Measurements from ENCODE around the gene FCGBP.
A peak's percentile ranks its signal among the peaks of the same experiment; 100 is the strongest.
"Not testable (repeated sequence)": the region's sequence is repeated elsewhere in the genome, so short reads cannot be mapped to it uniquely, and the experiment has no call there.

Gene FCGBP

DNA sequence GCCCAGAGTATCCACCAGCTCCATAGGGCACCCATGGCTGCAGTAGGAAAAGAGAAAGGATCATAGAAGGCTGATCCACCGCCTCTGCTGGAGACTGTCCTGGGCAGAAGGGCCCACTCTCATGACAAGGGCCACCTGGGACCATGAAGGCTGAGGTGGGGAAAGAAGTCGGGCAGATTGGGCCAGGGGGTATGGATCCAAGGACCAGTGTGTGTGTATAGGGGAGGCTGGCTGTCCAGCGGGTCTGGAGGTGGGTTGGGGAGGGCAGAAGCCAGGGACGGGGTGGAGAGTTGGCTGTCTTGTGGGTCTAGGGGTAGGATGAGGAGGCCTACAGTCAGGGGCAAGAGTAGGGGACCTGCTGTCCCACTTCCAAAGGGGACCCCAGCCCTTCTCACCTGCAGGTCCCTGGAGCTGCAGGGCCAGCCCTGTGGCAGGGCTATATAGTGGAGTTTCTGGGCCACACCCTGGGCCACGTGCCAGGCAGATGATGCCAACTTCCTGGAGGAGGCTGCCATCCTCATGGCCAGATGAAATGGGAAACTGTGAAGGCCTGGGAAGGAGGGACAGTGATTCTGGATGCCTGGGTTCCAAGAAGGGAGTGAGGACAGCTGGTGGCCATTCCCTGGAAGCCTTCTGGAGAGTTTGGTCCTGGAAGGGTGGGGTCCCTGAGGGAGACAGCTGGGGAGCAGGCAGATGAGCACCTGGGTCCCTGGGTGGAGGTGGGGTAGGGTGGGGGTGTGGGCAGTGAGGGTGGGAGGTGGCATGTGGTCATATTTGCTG is at the start of gene FCGBP:
TSS of gene FCGBP (minus strand) at position 51 of the 780 bp plus-strand sequence.
- no peak for DNase-seq (ENCODE audit: low read depth in 2 of 2)

GRCh38 chr19:39983695-39984300 is 49.4 kb upstream of the FCGBP start:
- no peak for DNase-seq (ENCODE audit: low read depth in 2 of 2)

- DNase-seq (ENCODE audit: low read depth in 2 of 2), result no peak
Observed at GRCh38 chr19:39982883-39983282, 48.4 kb upstream of the FCGBP start.

DNA sequence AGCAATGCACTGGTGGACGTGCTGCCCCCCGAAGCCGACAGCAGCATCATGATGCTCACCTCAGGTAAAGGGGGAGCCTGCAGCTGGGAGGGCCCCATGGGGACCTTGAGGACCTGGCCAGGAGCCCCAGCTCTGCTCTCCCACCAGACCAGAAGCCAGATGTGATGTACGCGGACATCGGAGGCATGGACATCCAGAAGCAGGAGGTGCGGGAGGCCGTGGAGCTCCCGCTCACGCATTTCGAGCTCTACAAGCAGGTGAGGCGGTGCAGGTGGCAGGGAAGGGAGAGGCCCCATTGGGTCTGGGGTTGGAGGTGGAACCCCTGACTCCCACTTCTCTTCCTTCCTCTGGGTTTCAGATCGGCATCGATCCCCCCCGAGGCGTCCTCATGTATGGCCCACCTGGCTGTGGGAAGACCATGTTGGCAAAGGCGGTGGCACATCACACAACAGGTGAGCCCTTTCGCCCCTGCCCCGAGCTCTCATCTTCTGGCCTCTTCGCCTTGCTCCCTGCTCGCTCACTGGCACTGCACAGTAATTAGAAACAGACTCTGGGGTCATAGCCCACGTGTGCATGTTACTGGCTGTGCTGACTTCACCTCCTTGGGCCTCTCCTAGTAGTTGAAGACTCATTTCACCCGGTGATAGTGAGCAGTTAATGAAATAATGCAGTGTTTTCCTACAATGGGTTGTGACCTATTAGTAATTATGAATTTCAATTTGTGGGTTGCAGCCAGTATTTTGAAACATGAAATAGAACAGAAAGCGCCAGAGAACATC is 40.1 kb upstream of the FCGBP start:
- DNase-seq (ENCODE audit: low read depth in 2 of 2), result no peak

- DNase-seq (ENCODE audit: low read depth in 2 of 2), result no peak
Observed at GRCh38 chr19:39971380-39972035, 37.1 kb upstream of the FCGBP start.

DNA sequence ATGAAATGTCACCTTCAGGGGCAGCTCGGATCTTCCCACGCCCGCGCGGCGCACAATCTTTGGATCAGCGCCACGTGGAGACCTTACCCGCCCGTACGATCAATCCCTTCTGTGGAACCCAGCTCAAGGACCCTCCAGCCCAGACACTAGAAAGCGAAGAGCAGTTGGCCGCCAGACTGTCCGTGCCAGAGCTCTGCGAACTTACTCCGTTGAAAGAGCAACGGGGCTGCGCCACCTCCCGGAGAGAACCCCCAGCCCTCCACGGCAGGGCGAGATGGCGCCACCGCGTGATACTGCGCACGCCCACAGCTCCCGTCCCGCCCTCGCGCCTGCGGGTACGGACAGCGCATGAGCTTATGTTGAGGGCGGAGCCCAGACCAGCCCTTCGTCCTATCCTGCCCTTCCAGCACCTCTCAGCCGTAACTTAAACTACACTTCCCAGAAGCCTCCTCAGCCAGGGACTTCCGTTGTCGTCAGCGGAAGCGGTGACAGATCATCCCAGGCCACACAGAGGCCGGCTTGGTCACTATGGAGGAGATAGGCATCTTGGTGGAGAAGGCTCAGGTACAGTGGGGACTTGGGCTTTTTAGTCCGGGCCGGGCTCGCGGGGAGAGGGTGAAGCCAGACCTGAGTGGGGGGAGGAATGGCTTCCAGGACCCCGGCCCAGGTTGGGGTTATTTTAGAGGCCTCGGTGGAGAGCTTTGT is 36.4 kb upstream of the FCGBP start, which contains the start of gene PSMC4:
TSS of gene PSMC4 (plus strand) at position 491 of the 705 bp plus-strand sequence. CDS start at position 529, 38 bp downstream.
- DNase-seq (ENCODE audit: low read depth in 2 of 2), result peak; percentile 97 to 98

DNA sequence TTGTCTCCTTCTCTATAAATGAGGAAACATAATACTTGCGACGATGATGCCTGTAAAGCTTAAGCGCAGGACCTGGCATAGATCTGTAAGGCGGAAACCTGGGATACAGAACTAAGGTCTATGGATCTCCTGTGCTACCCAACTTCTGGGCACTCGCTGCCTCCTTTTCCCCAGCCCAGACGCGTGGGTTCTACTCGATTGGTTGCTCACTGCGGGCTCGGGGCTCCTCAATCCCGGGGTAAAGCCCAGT is 35.9 kb upstream of the FCGBP start:
- DNase-seq (ENCODE audit: low read depth in 2 of 2), result no peak

DNA sequence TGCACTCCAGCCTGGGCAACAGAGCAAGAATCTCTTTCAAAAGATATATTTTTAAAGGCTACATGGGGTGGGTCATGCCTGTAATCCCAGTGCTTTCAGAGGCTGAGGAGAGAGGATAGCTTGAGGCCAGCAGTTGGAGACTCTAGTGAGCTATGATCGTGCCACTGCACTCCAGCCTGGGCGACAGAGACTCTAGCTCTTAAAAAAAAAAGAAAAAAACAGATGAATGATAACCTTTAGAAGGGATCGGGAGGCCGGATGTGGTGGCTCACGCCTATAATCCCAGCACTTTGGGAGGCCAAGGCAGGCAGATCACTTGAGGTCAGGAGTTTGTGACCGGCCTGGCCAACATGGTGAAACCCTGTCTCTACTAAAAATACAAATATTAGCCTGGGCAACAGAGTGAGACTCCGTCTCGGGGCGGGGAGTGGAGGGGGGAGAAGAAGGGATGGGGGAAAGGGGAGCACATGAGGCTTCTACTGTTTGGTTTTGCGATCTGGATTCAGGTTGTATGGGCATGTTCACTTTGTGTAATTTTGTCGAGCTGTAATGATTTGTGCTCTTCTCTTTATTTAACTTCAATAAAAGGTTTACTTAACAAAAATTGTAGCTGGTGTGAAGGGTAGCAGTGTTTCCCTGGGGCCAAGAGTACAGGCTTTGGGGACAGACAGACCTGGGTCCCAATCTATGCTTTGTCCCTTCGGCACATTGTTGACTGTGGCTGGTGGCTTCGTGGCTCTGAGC is 35.4 kb upstream of the FCGBP start:
- no peak for DNase-seq (ENCODE audit: low read depth in 2 of 2)

DNA sequence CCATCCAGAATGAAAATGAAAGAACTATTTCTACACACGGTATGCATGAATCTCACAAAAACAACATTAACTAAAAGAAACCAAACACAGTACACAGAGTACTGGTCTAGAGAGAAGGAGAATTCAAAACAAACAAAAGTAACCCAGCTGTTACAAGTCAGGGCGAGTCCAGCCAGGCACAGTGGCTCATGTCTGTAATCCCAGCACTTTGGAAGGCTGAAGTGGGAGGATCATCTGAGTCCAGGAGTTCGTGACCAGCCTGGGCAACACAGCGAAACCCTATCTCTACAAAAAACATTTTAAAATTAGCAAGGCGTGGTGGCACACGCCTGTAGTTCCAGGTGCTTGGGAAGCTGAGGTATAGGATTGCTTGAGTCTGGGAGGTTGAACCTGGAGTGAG is 34.8 kb upstream of the FCGBP start:
- DNase-seq (ENCODE audit: low read depth in 2 of 2), result no peak

- DNase-seq (ENCODE audit: low read depth in 2 of 2), result no peak
Observed at GRCh38 chr19:39968789-39969188, 34.4 kb upstream of the FCGBP start.

- no peak for DNase-seq (ENCODE audit: low read depth in 2 of 2)
Observed at GRCh38 chr19:39967561-39967960, 33.1 kb upstream of the FCGBP start.

- DNase-seq (ENCODE audit: low read depth in 2 of 2), result no peak
Observed at GRCh38 chr19:39966617-39967016, 32.2 kb upstream of the FCGBP start.

GRCh38 chr19:39963898-39964297 is 29.5 kb upstream of the FCGBP start:
- no peak for DNase-seq (ENCODE audit: low read depth in 2 of 2)

DNA sequence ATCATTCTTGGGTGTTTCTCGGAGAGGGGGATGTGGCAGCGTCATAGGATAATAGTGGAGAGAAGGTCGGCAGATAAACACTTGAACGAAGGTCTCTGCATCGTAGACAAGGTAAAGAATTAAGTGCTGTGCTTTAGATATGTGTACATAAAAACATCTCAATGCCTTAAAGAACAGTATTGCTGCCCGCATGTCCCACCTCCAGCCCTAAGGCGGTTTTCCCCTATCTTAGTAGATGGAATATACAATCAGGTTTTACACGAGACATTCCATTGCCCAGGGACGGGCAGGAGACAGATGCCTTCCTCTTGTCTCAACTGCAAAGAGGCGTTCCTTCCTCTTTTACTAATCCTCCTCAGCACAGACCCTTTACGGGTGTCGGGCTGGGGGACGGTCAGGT is 25.0 kb upstream of the FCGBP start:
- not testable (repeated sequence) for DNase-seq (ENCODE audit: low read depth in 2 of 2)

DNA sequence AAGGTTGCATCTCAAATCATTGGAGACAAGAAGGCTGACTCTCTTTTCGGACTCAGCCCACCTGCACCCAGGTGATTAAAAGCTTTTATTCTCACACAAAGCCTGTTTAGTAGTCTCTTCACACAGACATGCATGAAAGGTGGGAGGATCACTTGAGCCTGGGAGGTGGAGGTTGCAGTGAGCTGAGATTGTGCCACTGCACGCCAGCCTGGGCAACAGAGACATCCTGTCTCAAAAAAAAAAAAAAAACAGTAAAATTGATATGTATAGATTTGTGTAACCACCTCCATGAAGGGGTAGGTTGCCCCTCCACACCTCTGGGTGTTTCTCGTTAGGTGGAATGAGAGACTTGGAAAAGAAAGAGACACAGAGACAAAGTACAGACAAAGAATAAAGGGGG is 24.5 kb upstream of the FCGBP start:
- not testable (repeated sequence) for DNase-seq (ENCODE audit: low read depth in 2 of 2)

- not testable (repeated sequence) for DNase-seq (ENCODE audit: low read depth in 2 of 2)
Observed at GRCh38 chr19:39957886-39958285, 23.5 kb upstream of the FCGBP start.

GRCh38 chr19:39953915-39954314 is 19.5 kb upstream of the FCGBP start:
- no peak for DNase-seq (ENCODE audit: low read depth in 2 of 2)

GRCh38 chr19:39951686-39952085 is 17.3 kb upstream of the FCGBP start:
- no peak for DNase-seq (ENCODE audit: low read depth in 2 of 2)

GRCh38 chr19:39951065-39951650 is 16.7 kb upstream of the FCGBP start:
- DNase-seq (ENCODE audit: low read depth in 2 of 2), result no peak

GRCh38 chr19:39949026-39949747 is 14.8 kb upstream of the FCGBP start:
- no peak for DNase-seq (ENCODE audit: low read depth in 2 of 2)

Measured in stimulated activated CD8-positive, alpha-beta memory T cell treated with anti-CD3 and anti-CD28 coated beads, Interleukin-7, amount 100 ng/mL, for 1 hour (primary cell).